ENCODE results near the gene ZBTB34. TPM values are rescaled to one million over a fixed set of nuclear protein-coding genes. Genes with fewer than 3 reads are reported as not detected.

ZBTB34 gene
- total RNA-seq, 1 donor from 2014 or later, result 21.9 TPM

DNA sequence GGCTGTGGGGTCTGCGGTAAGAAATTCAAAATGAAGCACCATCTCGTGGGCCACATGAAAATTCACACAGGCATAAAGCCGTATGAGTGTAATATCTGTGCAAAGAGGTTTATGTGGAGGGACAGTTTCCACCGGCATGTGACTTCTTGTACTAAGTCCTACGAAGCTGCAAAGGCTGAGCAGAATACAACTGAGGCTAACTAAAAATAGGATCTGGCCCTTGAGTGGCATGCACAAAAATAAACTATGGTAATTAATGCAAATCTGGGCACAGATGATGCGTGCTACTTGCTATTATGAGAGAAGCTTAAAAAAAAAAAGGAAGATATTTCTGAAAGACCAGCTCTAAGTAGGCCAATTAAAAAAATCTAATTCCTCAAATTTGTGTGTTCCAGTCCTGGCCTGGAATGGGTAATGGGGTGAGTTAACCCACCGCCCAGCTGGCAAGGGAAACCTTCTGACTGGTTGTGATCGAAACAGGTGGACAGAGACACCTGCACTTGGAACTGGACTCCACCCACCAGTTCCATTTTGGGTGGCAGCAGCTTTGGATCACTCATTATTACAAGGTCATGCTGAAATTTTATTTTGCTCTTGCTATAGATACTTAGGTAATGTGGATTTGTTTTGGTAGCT, 26.6 kb upstream of the ZBTB34 start:
- H3K9me3 Mint-ChIP-seq, result no peaks in the 10 kb centered on the region
- TF ChIP-seq, protein P1, sequence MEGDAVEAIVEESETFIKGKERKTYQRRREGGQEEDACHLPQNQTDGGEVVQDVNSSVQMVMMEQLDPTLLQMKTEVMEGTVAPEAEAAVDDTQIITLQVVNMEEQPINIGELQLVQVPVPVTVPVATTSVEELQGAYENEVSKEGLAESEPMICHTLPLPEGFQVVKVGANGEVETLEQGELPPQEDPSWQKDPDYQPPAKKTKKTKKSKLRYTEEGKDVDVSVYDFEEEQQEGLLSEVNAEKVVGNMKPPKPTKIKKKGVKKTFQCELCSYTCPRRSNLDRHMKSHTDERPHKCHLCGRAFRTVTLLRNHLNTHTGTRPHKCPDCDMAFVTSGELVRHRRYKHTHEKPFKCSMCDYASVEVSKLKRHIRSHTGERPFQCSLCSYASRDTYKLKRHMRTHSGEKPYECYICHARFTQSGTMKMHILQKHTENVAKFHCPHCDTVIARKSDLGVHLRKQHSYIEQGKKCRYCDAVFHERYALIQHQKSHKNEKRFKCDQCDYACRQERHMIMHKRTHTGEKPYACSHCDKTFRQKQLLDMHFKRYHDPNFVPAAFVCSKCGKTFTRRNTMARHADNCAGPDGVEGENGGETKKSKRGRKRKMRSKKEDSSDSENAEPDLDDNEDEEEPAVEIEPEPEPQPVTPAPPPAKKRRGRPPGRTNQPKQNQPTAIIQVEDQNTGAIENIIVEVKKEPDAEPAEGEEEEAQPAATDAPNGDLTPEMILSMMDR (IDR thresholded peaks at IDR 0.05), result no peak
- TF ChIP-seq EZH2phosphoT487 (IDR thresholded peaks at IDR 0.05) (no peak), EZH2 (IDR thresholded peaks at IDR 0.05) (no peak)
- H3K36me3 ChIP-seq, result no peaks in the 10 kb centered on the region
- H4K20me1 ChIP-seq (ENCODE audit: low read depth), result peaks cover 13% of the 10 kb centered on the region
- no peak for DNase-seq (ENCODE audit: low spot score)
- no peaks in the 10 kb centered on the region for H3K79me2 ChIP-seq (ENCODE audit: low read depth)
- no peak overlapping the region for H3K9ac ChIP-seq
- no peak overlapping the region for H3K4me3 Mint-ChIP-seq
- no peak overlapping the region for H2AFZ ChIP-seq (replicated peaks)
- H3K4me1 Mint-ChIP-seq, result no peaks in the 10 kb centered on the region
- H3K4me2 ChIP-seq, result no peak overlapping the region
- no peak overlapping the region for H3K27ac Mint-ChIP-seq
- H3K27me3 Mint-ChIP-seq (ENCODE audit: insufficient read depth, low read depth), result no peaks in the 10 kb centered on the region
- no peak overlapping the region for H3K4me3 ChIP-seq
- H3K36me3 Mint-ChIP-seq, result peaks cover 26% of the 10 kb centered on the region
- H3K27me3 ChIP-seq, result no peaks in the 10 kb centered on the region
- no peaks in the 10 kb centered on the region for H3K4me1 ChIP-seq
- H3F3A ChIP-seq (ENCODE audit: low read depth), result no peaks in the 10 kb centered on the region
- no peaks in the 10 kb centered on the region for H3K9me3 ChIP-seq (ENCODE audit: low read depth)
- no peak overlapping the region for H3K27ac ChIP-seq

DNA sequence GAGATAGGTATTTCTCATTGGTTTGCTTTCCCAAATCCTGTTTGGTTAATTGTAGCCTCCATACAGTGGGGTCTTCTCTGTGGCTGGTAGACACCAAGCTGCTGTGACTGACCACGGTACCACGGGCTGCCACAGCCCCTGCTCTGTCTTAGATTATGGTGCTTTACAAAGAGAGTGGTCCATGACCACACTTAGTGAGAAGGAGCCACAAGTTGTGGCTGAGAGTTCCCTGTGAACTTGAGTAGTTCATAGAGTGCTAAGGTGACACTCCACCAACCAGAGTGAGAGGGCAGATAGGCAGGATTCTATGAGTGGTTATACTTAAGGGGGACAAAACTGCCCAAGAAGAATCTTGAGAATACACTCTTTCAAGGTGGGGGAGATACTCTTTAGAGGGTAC, 25.8 kb upstream of the ZBTB34 start:
- H3K4me1 Mint-ChIP-seq, result peaks cover 3% of the 10 kb centered on the region
- Histone ChIP-seq H3K4me1 (no peaks in the 10 kb centered on the region), H3K36me3 (no peaks in the 10 kb centered on the region), H3K4me3 (no peak overlapping the region), H3K27me3 (no peaks in the 10 kb centered on the region), H2AFZ (replicated peaks) (no peak overlapping the region), H3K9ac (no peak overlapping the region), H3K79me2 (ENCODE audit: low read depth) (no peaks in the 10 kb centered on the region), H3F3A (ENCODE audit: low read depth) (no peaks in the 10 kb centered on the region), H3K9me3 (ENCODE audit: low read depth) (no peaks in the 10 kb centered on the region), H3K4me2 (no peak overlapping the region), H4K20me1 (ENCODE audit: low read depth) (peaks cover 20% of the 10 kb centered on the region), H3K27ac (no peak overlapping the region)
- no peaks in the 10 kb centered on the region for H3K9me3 Mint-ChIP-seq
- TF ChIP-seq, protein P1 (IDR thresholded peaks at IDR 0.05), result no peak
- TF ChIP-seq EZH2phosphoT487 (IDR thresholded peaks at IDR 0.05) (no peak), EZH2 (IDR thresholded peaks at IDR 0.05) (no peak)
- H3K36me3 Mint-ChIP-seq, result peaks cover 29% of the 10 kb centered on the region
- H3K27ac Mint-ChIP-seq, result no peak overlapping the region
- no peak overlapping the region for H3K4me3 Mint-ChIP-seq
- no peaks in the 10 kb centered on the region for H3K27me3 Mint-ChIP-seq (ENCODE audit: insufficient read depth, low read depth)
- DNase-seq (ENCODE audit: low spot score), result no peak

DNA sequence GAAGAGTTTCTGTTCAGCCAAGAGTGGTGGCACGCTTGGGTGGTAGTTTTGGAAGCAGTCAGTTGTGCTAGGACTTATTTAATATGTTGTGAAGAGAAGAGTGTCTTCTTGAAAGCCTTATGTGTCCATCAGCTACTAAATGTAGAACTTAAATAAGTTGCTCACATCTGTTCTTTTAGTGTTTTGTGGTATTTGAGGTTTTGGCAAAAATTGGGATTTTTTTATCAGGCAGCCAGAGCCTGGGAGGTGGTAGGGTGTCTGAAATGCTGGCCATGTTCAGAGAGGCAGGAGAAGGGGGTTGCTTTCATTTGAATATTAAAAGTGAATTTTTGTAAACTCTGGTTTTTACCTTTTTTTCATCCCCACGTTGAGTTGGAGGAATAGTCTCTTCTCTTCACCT, 24.2 kb upstream of the ZBTB34 start:
- Histone ChIP-seq H3K36me3 (no peaks in the 10 kb centered on the region), H3K9ac (no peak overlapping the region), H3K27ac (no peak overlapping the region), H3K4me3 (no peak overlapping the region), H3F3A (ENCODE audit: low read depth) (no peaks in the 10 kb centered on the region), H3K4me2 (no peak overlapping the region), H4K20me1 (ENCODE audit: low read depth) (peaks cover 20% of the 10 kb centered on the region), H3K4me1 (no peaks in the 10 kb centered on the region), H2AFZ (replicated peaks) (no peak overlapping the region), H3K9me3 (ENCODE audit: low read depth) (no peaks in the 10 kb centered on the region), H3K27me3 (no peaks in the 10 kb centered on the region), H3K79me2 (ENCODE audit: low read depth) (no peaks in the 10 kb centered on the region)
- peaks cover 3% of the 10 kb centered on the region for H3K4me1 Mint-ChIP-seq
- H3K27me3 Mint-ChIP-seq (ENCODE audit: insufficient read depth, low read depth), result no peaks in the 10 kb centered on the region
- peaks cover 26% of the 10 kb centered on the region for H3K36me3 Mint-ChIP-seq
- TF ChIP-seq, protein P1 (IDR thresholded peaks at IDR 0.05), result no peak
- TF ChIP-seq EZH2phosphoT487 (IDR thresholded peaks at IDR 0.05), result no peak
- no peak for TF ChIP-seq EZH2 (IDR thresholded peaks at IDR 0.05)
- H3K4me3 Mint-ChIP-seq, result no peak overlapping the region
- H3K27ac Mint-ChIP-seq, result no peak overlapping the region
- H3K9me3 Mint-ChIP-seq, result no peaks in the 10 kb centered on the region
- DNase-seq (ENCODE audit: low spot score), result no peak

Data from neural progenitor cell (in vitro differentiated cells).